NCI-H187 (cell line): ENCODE measurements around the gene NUP43.
A peak's percentile ranks its signal among the peaks of the same experiment; 100 is the strongest.
"Not testable (repeated sequence)": the region's sequence is repeated elsewhere in the genome, so short reads cannot be mapped to it uniquely, and the experiment has no call there.

Experiments used
- DNase-seq, 2 experiments: peaks; one replicate each; lab custom pipeline; 2025; lab: John Stamatoyannopoulos, UW

NUP43 gene

DNA sequence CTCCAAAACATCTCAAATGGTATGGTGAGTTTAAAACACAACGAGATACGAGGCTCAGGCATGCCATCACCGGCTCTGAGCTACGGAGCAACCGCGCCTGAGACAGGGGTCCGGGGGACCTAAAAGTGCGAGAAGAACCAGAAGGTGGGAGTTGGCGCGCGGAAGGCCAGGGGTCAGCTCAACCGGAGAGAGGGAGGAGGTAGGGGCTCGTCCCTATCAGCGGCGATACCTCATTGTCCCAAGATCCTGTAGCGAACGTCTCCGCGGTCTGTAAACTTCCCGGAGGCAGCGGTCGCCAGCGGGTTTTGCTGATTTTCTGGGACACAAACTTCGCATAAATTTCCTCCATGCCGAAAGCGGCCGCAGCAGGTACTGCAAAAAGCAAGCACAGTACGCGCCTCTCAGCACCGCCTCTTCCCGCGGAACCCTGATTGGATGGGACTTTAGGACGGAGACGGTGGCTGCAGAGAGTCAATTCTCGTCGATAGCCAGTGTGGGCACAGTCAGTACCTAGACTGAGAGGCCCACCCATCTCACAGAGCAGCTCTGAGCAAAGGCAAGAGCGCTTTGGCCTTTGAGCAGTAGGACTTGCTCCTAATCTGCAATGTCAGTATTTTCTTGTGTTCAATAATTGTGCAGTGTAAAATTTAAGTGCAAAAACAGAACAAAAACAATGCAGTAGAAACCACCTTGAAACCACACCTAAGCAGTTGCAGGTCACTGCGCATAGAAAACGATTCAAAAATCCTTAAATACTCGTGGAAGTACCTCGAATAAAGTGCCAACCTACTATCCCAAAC is at the start of gene NUP43:
NUP43 (minus strand) TSS at position 383 of the 800 bp plus-strand sequence; CDS start at position 349, 34 bp downstream.
- DNase-seq = peak; percentile 85 to 92

DNA sequence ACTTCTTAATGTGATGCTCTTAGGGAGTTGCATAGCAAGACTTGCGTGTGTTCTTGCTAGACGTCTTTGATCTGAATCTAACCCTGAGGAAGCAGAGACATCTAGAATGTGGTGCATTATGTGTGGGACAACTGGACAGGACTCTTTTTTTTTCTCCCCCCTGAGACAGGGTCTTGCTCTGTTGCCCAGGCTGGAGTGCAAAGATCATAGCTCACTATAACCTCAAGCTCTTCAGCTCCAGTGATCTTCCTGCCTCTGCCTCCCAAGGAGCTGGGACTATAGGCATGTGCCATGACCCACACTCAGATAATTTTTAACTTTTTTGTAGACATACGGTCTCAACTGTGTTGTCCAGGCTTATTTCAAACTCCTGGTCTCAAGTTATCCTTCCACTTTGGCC is 37.2 kb upstream of the NUP43 start:
- no peak for DNase-seq

GRCh38 chr6:149782337-149782736 is 36.0 kb upstream of the NUP43 start:
- DNase-seq = no peak

GRCh38 chr6:149781715-149782114 is 35.4 kb upstream of the NUP43 start:
- DNase-seq = no peak

DNA sequence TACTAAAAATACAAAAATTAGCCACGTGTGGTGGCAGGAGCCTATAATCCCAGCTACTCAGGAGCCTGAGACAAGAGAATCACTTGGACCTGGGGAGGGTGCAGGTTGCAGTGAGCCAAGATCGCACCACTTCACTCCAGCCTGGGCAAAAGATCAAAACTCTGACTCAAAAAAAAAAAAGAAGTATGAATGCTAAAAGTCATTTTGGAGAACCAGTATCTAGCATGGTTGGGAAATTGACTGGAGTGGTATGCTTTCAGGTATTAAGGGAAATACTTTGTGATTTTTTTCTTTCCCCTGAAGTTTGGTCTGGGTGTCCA is 33.3 kb upstream of the NUP43 start:
- DNase-seq = no peak

DNA sequence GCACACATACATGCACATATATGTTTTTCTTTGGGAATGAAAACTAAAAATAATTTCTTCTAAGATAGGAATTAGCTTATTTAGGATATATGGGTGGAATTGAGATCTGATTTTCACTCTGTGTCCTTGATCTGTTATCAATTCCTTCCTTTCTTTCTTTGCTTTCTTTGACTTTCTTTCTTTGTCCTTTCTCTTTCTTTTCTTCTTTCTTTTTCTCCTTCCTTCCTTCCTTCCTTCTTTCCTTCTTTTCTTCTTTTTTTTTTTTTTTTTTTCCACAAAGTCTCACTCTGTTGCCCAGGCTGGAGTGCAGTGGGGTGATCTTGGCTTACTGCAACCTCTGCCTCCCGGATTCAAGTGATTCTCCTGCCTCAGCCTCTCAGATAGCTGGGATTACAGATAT is 31.3 kb upstream of the NUP43 start:
- DNase-seq = no peak

DNA sequence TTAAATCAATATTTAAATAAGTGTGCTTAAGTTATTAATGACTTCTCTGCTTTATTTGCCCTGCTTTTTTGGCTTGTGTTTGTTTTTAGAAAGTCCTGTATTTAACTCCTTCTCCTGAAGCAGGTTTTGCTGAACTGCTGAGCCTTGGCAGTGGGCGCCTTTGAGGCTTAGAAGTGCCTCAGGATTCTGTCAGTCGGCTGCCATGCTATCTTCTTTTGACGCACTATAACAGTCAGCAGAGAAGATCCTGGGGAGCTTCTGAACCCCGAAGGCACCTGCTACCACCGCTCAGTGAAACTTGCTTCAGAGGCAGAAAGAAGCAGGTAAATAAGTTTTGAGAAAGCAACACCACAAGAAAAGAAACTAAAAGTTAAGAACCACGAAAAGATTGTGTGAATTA is 25.6 kb upstream of the NUP43 start:
- DNase-seq = no peak

GRCh38 chr6:149771185-149771584 is 24.9 kb upstream of the NUP43 start:
- DNase-seq = no peak

DNA sequence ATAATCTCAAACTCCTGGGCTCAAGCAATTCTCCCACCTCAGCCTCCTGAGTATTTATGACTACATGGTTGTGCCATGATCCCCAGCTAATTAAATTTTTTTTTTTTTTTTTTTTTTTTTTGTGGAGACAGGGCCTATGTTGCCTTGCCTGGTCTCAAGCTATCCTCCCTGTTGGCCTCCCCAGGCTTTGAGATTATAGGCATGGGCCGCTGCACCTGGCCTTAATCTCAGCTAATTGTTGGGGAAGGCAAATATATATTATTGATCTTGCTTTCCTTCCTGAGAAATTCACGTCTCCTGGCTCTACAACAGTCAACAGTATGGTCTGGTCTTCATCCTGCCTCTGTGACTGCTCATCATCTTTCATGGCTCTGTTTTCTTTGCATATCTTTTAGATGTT is 23.3 kb upstream of the NUP43 start:
- no peak for DNase-seq

GRCh38 chr6:149766156-149766769 is 19.9 kb upstream of the NUP43 start:
- DNase-seq = no peak

DNA sequence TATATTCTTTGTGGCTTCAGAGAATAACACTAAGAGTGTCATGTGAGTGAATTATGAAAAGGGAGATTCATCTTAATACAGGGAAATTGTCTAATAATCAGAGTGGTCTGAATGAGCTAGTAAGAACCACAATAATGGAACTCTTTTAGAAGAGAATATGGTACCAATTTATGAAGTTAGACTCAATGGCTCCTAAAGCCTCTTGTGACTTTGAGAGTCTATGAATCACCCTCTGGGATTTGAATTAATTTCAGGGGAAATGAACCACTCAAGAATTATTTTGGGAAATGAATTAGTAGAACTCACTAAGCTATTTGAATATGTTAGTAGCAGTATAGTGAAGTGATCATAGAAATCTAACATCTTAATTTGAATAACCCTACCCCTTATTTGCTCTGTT is 17.5 kb upstream of the NUP43 start:
- no peak for DNase-seq

DNA sequence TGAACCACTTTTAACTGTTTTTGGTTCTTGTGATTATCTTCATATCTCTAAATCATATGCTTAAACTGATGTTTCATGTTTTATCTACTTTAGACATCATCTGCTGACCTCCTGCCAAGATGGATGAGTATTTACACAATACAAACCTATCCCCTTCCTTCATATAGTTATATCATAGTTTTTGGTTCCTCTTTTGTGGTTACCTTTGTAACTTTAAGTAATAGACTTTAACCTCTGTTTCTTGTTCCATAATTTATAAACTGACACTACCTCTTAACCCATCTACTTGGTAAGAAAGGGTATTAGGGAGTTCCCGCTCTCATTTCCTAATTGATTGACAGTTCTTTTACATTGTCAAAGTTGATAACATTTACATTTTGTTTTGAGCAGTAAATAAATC is 15.1 kb upstream of the NUP43 start:
- DNase-seq = no peak

DNA sequence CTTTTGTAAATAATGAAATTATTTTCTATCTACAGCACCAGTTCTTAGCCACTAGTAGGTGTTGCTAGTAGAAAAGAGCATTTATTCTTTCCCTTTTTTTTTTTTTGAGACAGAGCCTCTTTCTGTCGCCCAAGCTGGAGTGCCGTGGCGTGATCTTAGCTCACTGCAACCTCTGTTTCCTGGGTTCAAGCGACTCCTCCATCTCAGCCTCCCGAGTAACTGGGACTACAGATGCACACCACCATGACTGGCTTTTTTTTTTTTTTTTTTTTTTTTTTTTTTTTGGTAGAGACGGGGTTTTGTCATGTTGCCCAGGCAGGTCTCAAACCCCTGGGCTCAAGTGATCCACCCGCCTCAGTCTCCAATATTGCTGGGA is 9.9 kb upstream of the NUP43 start:
- DNase-seq = no peak

- no peak for DNase-seq
These were observed 9.3 kb upstream of the NUP43 start for GRCh38 chr6:149755300-149756260.

GRCh38 chr6:149754548-149754947 is 8.2 kb upstream of the NUP43 start:
- no peak for DNase-seq

DNA sequence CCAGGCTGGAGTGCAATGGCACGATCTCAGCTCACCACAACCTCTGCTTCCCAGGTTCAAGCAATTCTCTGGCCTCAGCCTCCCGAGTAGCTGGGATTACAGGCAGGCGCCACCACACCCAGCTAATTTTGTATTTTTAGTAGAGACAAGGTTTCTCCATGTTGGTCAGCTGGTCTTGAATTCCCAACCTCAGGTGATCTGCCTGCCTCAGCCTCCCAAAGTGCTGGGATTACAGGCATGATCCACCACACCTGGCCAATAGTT is 7.0 kb upstream of the NUP43 start:
- DNase-seq = not testable (repeated sequence)

DNA sequence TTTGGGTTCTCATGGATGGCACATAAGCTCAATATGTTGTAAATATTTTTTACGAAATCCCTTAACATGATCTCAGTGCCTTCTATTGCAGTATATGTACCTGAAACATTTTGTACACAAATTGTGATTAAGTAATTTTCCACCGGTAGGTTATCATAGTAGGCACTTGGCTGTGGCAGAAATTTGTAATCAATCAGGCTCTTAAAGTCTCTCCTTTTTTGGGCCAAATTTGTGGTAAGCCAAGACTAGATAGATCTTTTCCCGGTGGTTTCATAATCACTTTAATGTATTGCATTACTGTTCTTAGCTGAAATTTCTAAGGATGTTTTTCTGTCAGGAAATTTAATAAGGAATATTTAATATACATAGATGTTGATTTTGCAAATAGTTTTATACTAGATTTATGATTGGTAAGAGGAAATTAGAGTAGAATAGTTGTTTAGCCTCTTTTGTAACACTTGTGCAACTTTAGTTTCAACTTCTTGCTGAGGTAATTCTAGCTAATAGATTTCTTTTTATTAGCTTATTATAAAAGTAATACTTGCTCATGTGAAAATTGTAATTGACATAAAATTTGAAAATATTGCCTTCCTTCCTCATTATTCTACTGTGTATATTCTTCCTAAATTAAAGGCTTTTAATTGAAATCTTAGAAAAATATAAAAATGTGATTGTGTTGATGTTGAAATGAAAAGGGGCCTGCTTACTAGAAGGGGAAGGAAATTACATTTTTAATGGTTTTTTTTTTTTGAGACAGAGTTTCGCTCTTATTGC is 6.5 kb upstream of the NUP43 start:
- DNase-seq = no peak

DNA sequence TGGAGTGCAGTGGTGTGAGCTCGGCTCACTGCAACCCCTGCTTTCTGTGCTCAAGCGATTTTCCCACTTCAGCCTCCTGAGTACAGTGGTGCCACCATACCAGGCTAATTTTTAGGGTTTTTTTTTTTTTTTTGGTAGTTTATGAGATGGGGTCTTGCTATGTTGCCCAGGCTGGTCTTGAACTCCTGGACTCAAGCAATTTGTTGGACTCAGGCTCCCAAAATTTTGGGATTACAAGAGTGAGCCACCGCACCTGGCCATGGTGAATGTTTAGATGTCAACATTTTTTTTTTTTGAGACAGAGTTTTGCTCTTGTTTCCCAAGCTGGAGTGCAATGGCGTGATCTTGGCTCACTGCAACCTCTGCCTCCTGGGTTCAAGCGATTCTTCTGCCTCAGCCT is 5.6 kb upstream of the NUP43 start:
- DNase-seq = not testable (repeated sequence)

GRCh38 chr6:149751239-149751638 is 4.9 kb upstream of the NUP43 start:
- DNase-seq = no peak

GRCh38 chr6:149750136-149750609 is 3.8 kb upstream of the NUP43 start:
- peak in 1 of 2 experiments; percentile 52 for DNase-seq

- DNase-seq = peak; percentile 74 to 78
These were observed 3.3 kb upstream of the NUP43 start, which contains the start of gene PCMT1 for GRCh38 chr6:149749594-149750135. TSS of gene PCMT1 (plus strand) at chr6:149749741. CDS start at chr6:149749902, 161 bp downstream.
